ENCODE data around the gene RMP24.
A peak's percentile ranks its signal among the peaks of the same experiment; 100 is the strongest.

RMP24 gene

DNA sequence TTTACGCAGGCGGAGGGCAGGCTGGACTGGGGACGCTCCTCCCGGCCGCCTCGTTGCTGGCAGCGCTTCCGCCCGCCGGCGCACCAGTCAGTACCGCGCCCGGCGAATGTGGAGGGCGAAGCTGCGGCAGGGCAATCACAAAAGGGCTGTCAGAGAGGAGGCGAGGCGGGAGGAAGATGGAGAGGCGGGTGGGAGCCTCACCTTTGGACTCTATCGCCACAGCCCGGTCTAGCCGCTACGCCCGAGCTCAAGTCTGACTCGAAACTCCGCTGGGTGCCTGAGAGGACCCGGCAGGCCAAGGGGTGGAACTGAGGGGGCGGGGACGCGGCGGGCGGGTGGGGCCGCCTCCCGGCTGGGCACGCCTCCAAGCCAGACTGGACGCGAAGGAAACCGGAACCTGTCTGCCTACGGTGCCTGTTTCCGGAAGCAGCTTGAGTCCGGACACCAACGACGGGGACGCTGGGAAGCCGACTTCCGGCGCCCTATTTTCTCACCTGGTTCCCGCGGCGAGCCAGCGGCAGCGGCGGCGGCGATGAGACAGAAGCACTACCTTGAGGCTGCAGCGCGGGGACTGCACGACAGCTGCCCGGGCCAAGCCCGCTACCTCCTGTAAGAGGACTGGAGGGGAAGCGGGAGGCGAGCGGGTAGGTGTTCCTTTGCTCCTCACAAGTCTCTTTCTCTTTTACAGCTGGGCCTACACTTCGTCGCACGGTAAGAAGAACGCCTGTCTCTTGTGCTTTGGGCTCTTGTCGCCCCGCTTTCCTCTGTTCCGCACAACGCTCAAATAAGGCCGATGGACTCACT is at the start of gene RMP24 (continued):
- 0 out of 2 replicates have a peak, but pooled peaks have one; percentile 21 for TF ChIP-seq RARG (CRISPR knock-in tag; IDR thresholded peaks at IDR 0.05; ENCODE audit: low read depth)
- no peak; the same call in 1 of the 2 replicates for TF ChIP-seq ZSCAN30 (CRISPR knock-in tag; IDR thresholded peaks at IDR 0.05)
- peak; percentile 86; the same call in 1 of the 2 replicates for TF ChIP-seq MIER3 (CRISPR knock-in tag; IDR thresholded peaks at IDR 0.05; ENCODE audit: borderline replicate concordance)
- TF ChIP-seq ZNF512 (CRISPR knock-in tag; IDR thresholded peaks at IDR 0.05): no peak
- no peak for TF ChIP-seq ZNF839 (CRISPR knock-in tag; IDR thresholded peaks at IDR 0.05; ENCODE audit: borderline replicate concordance)
- TF ChIP-seq, protein P1, sequence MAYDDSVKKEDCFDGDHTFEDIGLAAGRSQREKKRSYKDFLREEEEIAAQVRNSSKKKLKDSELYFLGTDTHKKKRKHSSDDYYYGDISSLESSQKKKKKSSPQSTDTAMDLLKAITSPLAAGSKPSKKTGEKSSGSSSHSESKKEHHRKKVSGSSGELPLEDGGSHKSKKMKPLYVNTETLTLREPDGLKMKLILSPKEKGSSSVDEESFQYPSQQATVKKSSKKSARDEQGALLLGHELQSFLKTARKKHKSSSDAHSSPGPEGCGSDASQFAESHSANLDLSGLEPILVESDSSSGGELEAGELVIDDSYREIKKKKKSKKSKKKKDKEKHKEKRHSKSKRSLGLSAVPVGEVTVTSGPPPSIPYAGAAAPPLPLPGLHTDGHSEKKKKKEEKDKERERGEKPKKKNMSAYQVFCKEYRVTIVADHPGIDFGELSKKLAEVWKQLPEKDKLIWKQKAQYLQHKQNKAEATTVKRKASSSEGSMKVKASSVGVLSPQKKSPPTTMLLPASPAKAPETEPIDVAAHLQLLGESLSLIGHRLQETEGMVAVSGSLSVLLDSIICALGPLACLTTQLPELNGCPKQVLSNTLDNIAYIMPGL (CRISPR knock-in tag; IDR thresholded peaks at IDR 0.05; ENCODE audit: borderline replicate concordance in 1 of 2, low read depth in 1 of 2): peak; percentile 86
- no peak for TF ChIP-seq NONO (IDR thresholded peaks at IDR 0.05)
- TF ChIP-seq NONO (CRISPR knock-in tag; conservative IDR thresholded peaks at IDR 0.05): peak; percentile 86; the same call in 1 of the 2 replicates
- no peak for TF ChIP-seq ZKSCAN1 (IDR thresholded peaks at IDR 0.05; ENCODE audit: low read length)
- TF ChIP-seq, protein P2, sequence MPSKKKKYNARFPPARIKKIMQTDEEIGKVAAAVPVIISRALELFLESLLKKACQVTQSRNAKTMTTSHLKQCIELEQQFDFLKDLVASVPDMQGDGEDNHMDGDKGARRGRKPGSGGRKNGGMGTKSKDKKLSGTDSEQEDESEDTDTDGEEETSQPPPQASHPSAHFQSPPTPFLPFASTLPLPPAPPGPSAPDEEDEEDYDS (CRISPR knock-in tag; IDR thresholded peaks at IDR 0.05): peak; percentile 75
- no peak for TF ChIP-seq FOXO4 (CRISPR knock-in tag; conservative IDR thresholded peaks at IDR 0.05)
- TF ChIP-seq DPF2 (CRISPR knock-in tag; IDR thresholded peaks at IDR 0.05; ENCODE audit: borderline replicate concordance, low read depth): no peak
- TF ChIP-seq BRD4 (CRISPR knock-in tag; IDR thresholded peaks at IDR 0.05): no peak; the same call in 1 of the 2 replicates
- TF ChIP-seq FOXC1 (CRISPR knock-in tag; IDR thresholded peaks at IDR 0.05; ENCODE audit: borderline replicate concordance): no peak; the same call in 1 of the 2 replicates
- TF ChIP-seq MEIS2 (CRISPR knock-in tag; IDR thresholded peaks at IDR 0.05): peak; percentile 74; the same call in 1 of the 2 replicates
- peak; percentile 53; the same call in 1 of the 2 replicates for TF ChIP-seq ZNF441 (CRISPR knock-in tag; IDR thresholded peaks at IDR 0.05; ENCODE audit: borderline replicate concordance)
- peak; percentile 84 for TF ChIP-seq PRDM10 (CRISPR knock-in tag; IDR thresholded peaks at IDR 0.05; ENCODE audit: low read depth)
- TF ChIP-seq EP300 (IDR thresholded peaks at IDR 0.05; ENCODE audit: low read depth in 2 of 2, low read length in 2 of 2): peak in 1 of 2 experiments; percentile 39; a peak in 1 of 4 replicates
- no peak for TF ChIP-seq EP300 (CRISPR knock-in tag; IDR thresholded peaks at IDR 0.05; ENCODE audit: borderline replicate concordance)
- TF ChIP-seq ZNF605 (CRISPR knock-in tag; IDR thresholded peaks at IDR 0.05): peak; percentile 77
